Endothelial cell of umbilical vein (primary cell): Measurements from ENCODE around the gene ARL2BP.

Experiments used
- EZH2 ChIP-seq: IDR thresholded peaks from 2 replicates; pipeline ENCODE4 v1.6.1; 2012; ENCODE audit warnings: borderline replicate concordance, low read depth, mild to moderate bottlenecking, moderate library complexity, low read length, inconsistent platforms; ENCODE audit not compliant: severe bottlenecking
- POLR2A ChIP-seq: IDR thresholded peaks from 2 replicates; pipeline ENCODE4 v1.6.1; 2012; ENCODE audit warnings: low read depth, mild to moderate bottlenecking, control low read depth, low read length
- TF ChIP-seq, protein P1 (sequence below), 2 donors: IDR thresholded peaks; 1 replicate in 1 of 2; 2 replicates in 1 of 2; pipeline ENCODE4 v1.5.1; 2011; ENCODE audit warnings: low read length in 2 of 2, mild to moderate bottlenecking in 2 of 2, moderate library complexity in 2 of 2, control low read depth in 1 of 2, inconsistent platforms in 1 of 2, low read depth in 1 of 2; ENCODE audit not compliant: insufficient read depth in 1 of 2; ENCODE audit errors: extremely low read depth in 1 of 2

DNA sequence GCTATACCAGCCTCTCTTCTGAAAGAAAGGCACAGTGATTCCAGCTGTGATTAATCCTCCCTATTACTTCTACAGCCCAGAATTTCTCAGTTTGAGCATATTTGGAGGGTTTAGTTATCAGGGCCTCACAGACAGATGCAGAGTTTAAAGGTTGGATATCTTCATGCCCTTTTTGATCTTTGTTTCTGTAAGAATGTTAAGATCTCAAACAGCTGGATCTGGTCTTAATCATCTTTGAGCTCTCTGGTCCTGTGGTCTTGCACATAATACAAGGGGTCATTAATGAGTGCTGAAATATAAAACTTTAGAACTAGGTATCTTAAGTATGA, 9.1 kb upstream of the ARL2BP start:
- TF ChIP-seq EZH2 (no peak), POLR2A (no peak)
- TF ChIP-seq, protein P1, sequence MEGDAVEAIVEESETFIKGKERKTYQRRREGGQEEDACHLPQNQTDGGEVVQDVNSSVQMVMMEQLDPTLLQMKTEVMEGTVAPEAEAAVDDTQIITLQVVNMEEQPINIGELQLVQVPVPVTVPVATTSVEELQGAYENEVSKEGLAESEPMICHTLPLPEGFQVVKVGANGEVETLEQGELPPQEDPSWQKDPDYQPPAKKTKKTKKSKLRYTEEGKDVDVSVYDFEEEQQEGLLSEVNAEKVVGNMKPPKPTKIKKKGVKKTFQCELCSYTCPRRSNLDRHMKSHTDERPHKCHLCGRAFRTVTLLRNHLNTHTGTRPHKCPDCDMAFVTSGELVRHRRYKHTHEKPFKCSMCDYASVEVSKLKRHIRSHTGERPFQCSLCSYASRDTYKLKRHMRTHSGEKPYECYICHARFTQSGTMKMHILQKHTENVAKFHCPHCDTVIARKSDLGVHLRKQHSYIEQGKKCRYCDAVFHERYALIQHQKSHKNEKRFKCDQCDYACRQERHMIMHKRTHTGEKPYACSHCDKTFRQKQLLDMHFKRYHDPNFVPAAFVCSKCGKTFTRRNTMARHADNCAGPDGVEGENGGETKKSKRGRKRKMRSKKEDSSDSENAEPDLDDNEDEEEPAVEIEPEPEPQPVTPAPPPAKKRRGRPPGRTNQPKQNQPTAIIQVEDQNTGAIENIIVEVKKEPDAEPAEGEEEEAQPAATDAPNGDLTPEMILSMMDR (IDR thresholded peaks at IDR 0.05; ENCODE audit: extremely low read depth in 1 of 2, insufficient read depth in 1 of 2, low read depth in 1 of 2, low read length in 2 of 2) = no peak
